ENCODE data around the gene LRIG3. TPM values are rescaled to one million over a fixed set of nuclear protein-coding genes. Genes with fewer than 3 reads are reported as not detected.

LRIG3 gene
- total RNA-seq, 4 donors from 2014 or later = 32.1 to 124 (median 42.4) TPM

DNA sequence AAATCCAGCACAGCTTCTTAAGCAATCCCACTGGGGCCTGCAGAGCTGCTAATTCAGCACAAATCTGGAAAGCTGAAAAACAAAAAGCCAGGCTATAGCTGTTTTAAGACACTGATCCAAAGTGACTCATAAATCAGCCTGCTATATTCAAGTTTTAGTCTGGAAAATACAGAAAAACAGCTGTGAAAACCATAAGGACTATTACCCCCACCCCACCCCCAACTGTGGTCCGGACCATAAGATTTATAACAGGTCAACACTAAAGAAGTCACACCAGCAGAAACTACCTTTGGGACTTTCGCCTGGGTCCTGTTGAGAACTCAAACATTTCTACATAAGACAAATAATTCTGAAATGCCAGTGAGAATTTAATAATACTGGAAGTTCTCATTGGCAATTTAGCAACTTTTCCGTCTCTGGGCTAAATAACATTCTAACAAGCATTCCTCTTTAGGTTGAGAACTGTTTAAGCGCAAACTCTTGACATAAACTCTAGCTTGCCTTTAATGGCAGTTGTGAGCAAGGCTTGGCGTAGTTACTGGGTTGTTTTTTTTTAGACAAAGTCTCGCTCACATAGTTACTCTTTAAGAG, 3.3 kb downstream of the LRIG3 start:
- Histone ChIP-seq H3K9me3 (no peaks in the 10 kb centered on the region), H3K27ac (peak overlapping the region; percentile 97 to 99 (median 98)), H3K36me3 (peaks cover 0 to 17% (median 5%) of the 10 kb centered on the region in 3 donors), H3K4me1 (peaks cover 11 to 62% (median 37%) of the 10 kb centered on the region in 3 donors), H3K4me3 (peak overlapping the region; percentile 78 to 98 (median 83)), H3K27me3 (no peaks in the 10 kb centered on the region)
- no peak for DNase-seq
- intact Hi-C loops (cut with DNase I) = loop anchor here (10.0 kb wide), 1 partner anchor 128 kb away; no protein-coding TSS in a partner anchor
- TF ChIP-seq POLR2A (IDR thresholded peaks at IDR 0.05) (no peak), CTCF (IDR thresholded peaks at IDR 0.05) (no peak)
- 19 to 27% methylated on average over 6 of the region's 6 CpGs for WGBS, 2 donors

DNA sequence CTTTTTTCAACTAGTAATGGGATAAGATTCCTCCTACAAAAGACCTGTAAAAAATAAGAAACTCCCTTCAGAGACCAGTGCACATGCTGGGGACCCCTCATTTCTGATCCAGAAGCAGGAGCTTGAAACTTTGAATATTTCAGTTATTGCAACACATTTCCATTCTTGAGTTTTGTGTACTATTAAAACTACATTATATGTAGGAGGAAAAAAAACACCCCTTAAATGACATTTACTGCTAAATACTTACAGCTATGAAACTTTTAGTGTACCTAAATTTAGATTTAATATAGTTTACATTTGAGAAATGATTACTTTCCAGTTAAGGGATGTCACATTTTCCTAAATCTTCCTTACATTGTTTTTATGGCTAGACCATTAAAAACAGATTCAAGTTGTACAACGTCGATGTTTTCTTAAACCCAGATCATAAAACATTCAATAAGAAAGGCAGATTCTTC, 4.1 kb downstream of the LRIG3 start:
- Histone ChIP-seq H3K36me3 (peaks cover 0 to 25% (median 6%) of the 10 kb centered on the region in 3 donors), H3K27me3 (no peaks in the 10 kb centered on the region), H3K27ac (peak overlapping the region; percentile 54 to 99 (median 97)), H3K9me3 (no peaks in the 10 kb centered on the region), H3K4me3 (peak overlapping the region; percentile 78 to 98 (median 83)), H3K4me1 (peaks cover 11 to 64% (median 39%) of the 10 kb centered on the region in 3 donors)
- WGBS, 2 donors = 16 to 24% methylated on average over 2 of the region's 2 CpGs
- TF ChIP-seq CTCF (IDR thresholded peaks at IDR 0.05) = no peak
- TF ChIP-seq POLR2A (IDR thresholded peaks at IDR 0.05) = no peak
- intact Hi-C loops (cut with DNase I) = loop anchor here (10.0 kb wide), 1 partner anchor 129 kb away; no protein-coding TSS in a partner anchor
- DNase-seq = no peak

DNA sequence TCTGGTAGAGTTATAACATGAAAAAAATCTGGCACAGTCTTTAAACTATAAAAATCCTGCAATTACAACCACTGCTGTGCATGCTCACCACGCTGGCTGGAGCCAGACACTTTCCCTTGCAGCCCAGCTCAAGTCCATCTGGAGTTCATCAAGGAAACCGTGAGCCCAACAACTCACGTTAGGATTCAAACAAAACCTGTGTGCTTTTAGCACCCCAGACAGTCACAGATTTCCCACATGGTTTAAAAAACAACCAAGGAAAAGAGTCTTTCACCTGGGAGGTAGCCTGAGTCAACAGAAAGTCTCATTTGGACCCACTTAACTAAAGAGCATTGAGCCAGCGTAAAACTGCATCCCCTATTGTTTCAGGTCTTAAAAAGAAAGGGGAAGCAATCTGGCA, 4.7 kb downstream of the LRIG3 start:
- TF ChIP-seq CTCF (IDR thresholded peaks at IDR 0.05) (no peak), POLR2A (IDR thresholded peaks at IDR 0.05) (peak in 1 of 4 donors; percentile 12)
- peak overlapping the region; percentile 47 to 99 (median 97) for H3K27ac ChIP-seq
- no peaks in the 10 kb centered on the region for H3K9me3 ChIP-seq
- peaks cover 0 to 31% (median 6%) of the 10 kb centered on the region in 3 donors for H3K36me3 ChIP-seq
- intact Hi-C loops (cut with DNase I) = loop anchor here (10.0 kb wide), 1 partner anchor 129 kb away; no protein-coding TSS in a partner anchor
- peak overlapping the region in 3 of 4 donors; percentile 78 to 98 (median 80) for H3K4me3 ChIP-seq
- WGBS, 2 donors = 8 to 23% methylated on average over 4 of the region's 4 CpGs
- peaks cover 11 to 64% (median 34%) of the 10 kb centered on the region in 3 donors for H3K4me1 ChIP-seq
- no peaks in the 10 kb centered on the region for H3K27me3 ChIP-seq
- no peak for DNase-seq

DNA sequence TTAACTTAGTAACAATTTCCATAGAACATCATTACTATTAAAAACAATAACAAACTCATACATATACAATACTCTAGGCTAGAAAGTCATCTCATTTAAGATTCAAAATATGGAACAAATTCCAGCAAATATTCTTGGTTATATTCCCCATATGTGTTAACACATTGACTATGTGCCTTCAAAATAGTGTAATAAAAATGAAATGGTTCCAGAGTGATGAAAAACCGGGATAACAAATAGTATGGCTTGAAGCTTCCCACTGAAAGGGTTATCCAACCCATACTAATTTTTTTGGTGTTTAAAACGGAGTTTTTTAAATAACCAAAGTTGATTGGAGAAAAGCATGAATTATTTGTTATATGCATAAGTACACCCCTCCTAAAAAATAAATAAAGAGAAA, 5.3 kb downstream of the LRIG3 start:
- Histone ChIP-seq H3K4me1 (peaks cover 11 to 68% (median 34%) of the 10 kb centered on the region in 3 donors), H3K4me3 (peak overlapping the region in 3 of 4 donors; percentile 78 to 98 (median 80)), H3K27me3 (no peaks in the 10 kb centered on the region), H3K9me3 (no peaks in the 10 kb centered on the region), H3K36me3 (peaks cover 0 to 37% (median 6%) of the 10 kb centered on the region in 3 donors), H3K27ac (peak overlapping the region in 3 of 4 donors; percentile 47 to 99 (median 97))
- DNase-seq = no peak
- TF ChIP-seq POLR2A (IDR thresholded peaks at IDR 0.05) (no peak), CTCF (IDR thresholded peaks at IDR 0.05) (no peak)
- 16 to 21% methylated on average over 2 of the region's 2 CpGs for WGBS, 2 donors
- intact Hi-C loops (cut with DNase I) = loop anchor here (10.0 kb wide), 1 partner anchor 130 kb away; no protein-coding TSS in a partner anchor

GRCh38 chr12:58914457-58914856, 5.8 kb downstream of the LRIG3 start:
- peak overlapping the region; percentile 5 to 99 (median 65) for H3K27ac ChIP-seq
- H3K9me3 ChIP-seq = no peaks in the 10 kb centered on the region
- intact Hi-C loops (cut with DNase I) = loop anchor here (10.0 kb wide), 1 partner anchor 130 kb away; no protein-coding TSS in a partner anchor
- H3K36me3 ChIP-seq = peaks cover 0 to 43% (median 6%) of the 10 kb centered on the region in 3 donors
- no peak for DNase-seq
- peaks cover 13 to 74% (median 34%) of the 10 kb centered on the region in 3 donors for H3K4me1 ChIP-seq
- WGBS, 2 donors = 29 to 31% methylated on average over 2 of the region's 2 CpGs
- H3K27me3 ChIP-seq = no peaks in the 10 kb centered on the region
- TF ChIP-seq CTCF (IDR thresholded peaks at IDR 0.05) = no peak
- TF ChIP-seq POLR2A (IDR thresholded peaks at IDR 0.05) = no peak
- peak overlapping the region in 2 of 4 donors; percentile 0 to 9 for H3K4me3 ChIP-seq

Data from esophagus squamous epithelium (tissue), 5 donors.